ENCODE results near the gene MINDY3. TPM values are rescaled to one million over a fixed set of nuclear protein-coding genes. Genes with fewer than 3 reads are reported as not detected.

The MINDY3 gene
- polyA plus RNA-seq, 2 donors = 11.2 to 17.2 TPM

DNA sequence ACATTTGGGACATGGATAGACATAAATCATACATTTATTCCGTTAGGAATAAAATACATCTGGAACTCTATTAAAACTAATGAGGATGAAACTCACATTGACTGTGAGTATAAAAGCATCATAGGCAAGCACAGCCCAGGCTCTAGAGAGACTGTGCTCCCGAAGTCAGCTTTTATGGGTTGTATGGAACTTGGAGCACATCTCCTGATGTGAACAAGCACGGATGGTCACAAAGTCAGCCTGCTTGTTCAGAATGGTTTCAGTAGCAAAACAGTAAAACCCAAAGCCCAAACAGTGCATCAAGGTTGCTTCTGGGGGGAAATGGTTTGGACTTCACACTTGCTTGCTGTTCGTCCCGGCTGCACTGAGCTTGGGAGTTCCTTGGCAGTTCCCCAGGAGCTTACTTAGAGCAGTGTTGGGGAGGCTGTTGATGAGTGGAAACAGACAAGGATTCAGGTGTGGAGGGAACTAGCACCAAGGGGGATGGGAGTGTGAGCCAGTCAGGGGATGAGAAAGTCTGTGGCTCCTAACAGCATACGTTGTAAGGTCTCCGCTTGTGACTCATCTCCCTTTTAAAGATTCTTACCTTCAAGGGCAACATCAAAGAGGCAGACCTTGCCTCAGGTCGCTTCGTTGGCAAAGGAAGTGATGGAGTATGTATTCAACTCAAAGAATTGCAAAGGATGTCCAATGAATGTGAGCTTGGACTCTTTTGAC is 120.9 kb downstream of the MINDY3 start:
- Histone ChIP-seq H3K4me3 (ENCODE audit: low read depth in 1 of 2, low read length in 2 of 2) (no peak overlapping the region), H3K27me3 (ENCODE audit: control insufficient read depth in 1 of 2, insufficient read depth in 2 of 2, low read length in 2 of 2) (no peaks in the 10 kb centered on the region), H3K36me3 (ENCODE audit: control insufficient read depth in 2 of 2, insufficient read depth in 2 of 2, low read length in 1 of 2) (no peaks in the 10 kb centered on the region), H3K9me3 (ENCODE audit: control insufficient read depth in 2 of 2, insufficient read depth in 1 of 2, low read depth in 1 of 2, low read length in 1 of 2) (no peaks in the 10 kb centered on the region), H3K27ac (ENCODE audit: low read depth in 2 of 2, low read length in 1 of 2) (no peak overlapping the region), H3K4me1 (ENCODE audit: control insufficient read depth in 2 of 2, insufficient read depth in 2 of 2, low read length in 1 of 2) (no peaks in the 10 kb centered on the region)
- 56 to 64% methylated on average over 9 of the region's 9 CpGs for WGBS, 2 donors

DNA sequence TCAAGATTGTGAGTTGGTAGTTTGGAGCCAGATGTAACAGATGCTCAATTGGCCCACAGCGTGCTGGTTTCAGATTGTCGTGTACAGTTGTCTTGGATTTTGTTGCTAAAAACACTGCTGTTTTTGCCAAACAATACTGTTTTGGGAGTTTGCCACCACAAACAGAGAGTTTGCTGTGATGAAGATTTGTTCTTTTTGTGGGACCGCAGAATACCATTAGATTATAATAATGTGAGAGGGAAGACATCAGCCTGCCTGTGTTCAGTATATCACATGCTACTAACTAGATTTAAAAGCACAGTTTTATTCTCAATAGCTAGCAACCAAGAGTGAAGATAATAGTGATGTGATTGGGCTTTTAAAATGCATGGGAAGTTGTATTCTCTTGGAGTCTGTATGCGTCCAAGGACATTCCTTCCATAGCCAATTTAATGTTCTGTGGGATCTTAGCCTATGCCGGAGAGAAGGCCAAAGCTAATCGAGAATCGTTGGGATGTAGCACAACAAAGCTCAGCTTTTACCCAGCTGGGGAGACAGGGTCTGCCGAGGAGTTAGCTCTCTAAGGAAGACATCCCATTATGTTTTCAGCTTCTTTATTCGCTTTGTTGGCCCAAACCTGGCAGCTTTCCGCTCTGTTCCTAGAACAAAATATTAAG is 121.9 kb downstream of the MINDY3 start:
- H3K36me3 ChIP-seq (ENCODE audit: control insufficient read depth in 2 of 2, insufficient read depth in 2 of 2, low read length in 1 of 2) = no peaks in the 10 kb centered on the region
- peak overlapping the region in 1 of 2 donors; percentile 63 for H3K27ac ChIP-seq (ENCODE audit: low read depth in 2 of 2, low read length in 1 of 2)
- no peak overlapping the region for H3K4me3 ChIP-seq (ENCODE audit: low read depth in 1 of 2, low read length in 2 of 2)
- no peaks in the 10 kb centered on the region for H3K9me3 ChIP-seq (ENCODE audit: control insufficient read depth in 2 of 2, insufficient read depth in 1 of 2, low read depth in 1 of 2, low read length in 1 of 2)
- H3K4me1 ChIP-seq (ENCODE audit: control insufficient read depth in 2 of 2, insufficient read depth in 2 of 2, low read length in 1 of 2) = no peaks in the 10 kb centered on the region
- WGBS, 2 donors = 66 to 74% methylated on average over 10 of the region's 10 CpGs
- H3K27me3 ChIP-seq (ENCODE audit: control insufficient read depth in 1 of 2, insufficient read depth in 2 of 2, low read length in 2 of 2) = no peaks in the 10 kb centered on the region

DNA sequence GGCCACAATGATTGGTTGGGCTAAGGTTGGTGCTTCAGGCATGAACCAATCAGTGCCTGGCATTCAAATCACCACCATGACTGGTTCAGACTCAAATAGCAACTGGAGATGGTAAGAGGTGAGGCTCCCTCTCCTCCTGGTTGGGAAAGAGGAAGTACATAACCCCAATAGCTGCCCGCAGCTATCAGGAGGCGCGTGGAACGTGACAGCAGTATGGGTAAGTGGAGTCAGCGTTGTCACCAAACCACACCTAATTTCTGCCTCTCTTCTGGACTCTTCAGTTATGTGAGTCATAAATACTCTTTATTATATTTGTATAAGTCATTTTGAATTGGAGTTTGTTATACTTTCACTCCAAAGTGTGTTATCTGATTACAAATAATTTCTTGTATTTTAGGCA is 122.7 kb downstream of the MINDY3 start:
- H3K27ac ChIP-seq (ENCODE audit: low read depth in 2 of 2, low read length in 1 of 2) = peak overlapping the region; percentile 5 to 49

DNA sequence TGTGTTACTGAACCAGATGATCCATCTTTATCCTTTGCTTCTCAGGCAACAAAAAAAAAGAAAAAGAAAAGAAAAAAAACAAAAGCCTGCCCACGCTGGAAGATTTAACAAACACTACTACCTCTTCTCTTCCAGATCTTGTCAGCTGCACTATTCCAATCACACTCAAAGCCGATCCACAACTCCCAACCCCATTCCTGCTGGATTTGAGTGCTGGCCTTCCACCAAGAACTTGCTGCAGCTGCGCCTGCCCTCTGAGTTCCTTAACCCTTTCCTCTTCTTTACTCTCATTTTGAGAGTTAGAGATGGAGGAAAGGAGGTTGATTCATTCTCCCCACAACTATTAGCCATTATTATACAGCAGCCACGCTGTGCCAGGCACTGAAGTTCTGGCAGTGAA is 124.5 kb downstream of the MINDY3 start:
- Histone ChIP-seq H3K4me1 (ENCODE audit: control insufficient read depth in 2 of 2, insufficient read depth in 2 of 2, low read length in 1 of 2) (no peaks in the 10 kb centered on the region), H3K9me3 (ENCODE audit: control insufficient read depth in 2 of 2, insufficient read depth in 1 of 2, low read depth in 1 of 2, low read length in 1 of 2) (no peaks in the 10 kb centered on the region), H3K27me3 (ENCODE audit: control insufficient read depth in 1 of 2, insufficient read depth in 2 of 2, low read length in 2 of 2) (no peaks in the 10 kb centered on the region), H3K27ac (ENCODE audit: low read depth in 2 of 2, low read length in 1 of 2) (no peak overlapping the region), H3K4me3 (ENCODE audit: low read depth in 1 of 2, low read length in 2 of 2) (no peak overlapping the region), H3K36me3 (ENCODE audit: control insufficient read depth in 2 of 2, insufficient read depth in 2 of 2, low read length in 1 of 2) (no peaks in the 10 kb centered on the region)
- WGBS, 2 donors = 26% methylated on average over 4 of the region's 4 CpGs

More for the DNA sequence above, 122.7 kb downstream of the MINDY3 start:
- Histone ChIP-seq H3K4me1 (ENCODE audit: control insufficient read depth in 2 of 2, insufficient read depth in 2 of 2, low read length in 1 of 2) (no peaks in the 10 kb centered on the region), H3K36me3 (ENCODE audit: control insufficient read depth in 2 of 2, insufficient read depth in 2 of 2, low read length in 1 of 2) (no peaks in the 10 kb centered on the region), H3K27me3 (ENCODE audit: control insufficient read depth in 1 of 2, insufficient read depth in 2 of 2, low read length in 2 of 2) (no peaks in the 10 kb centered on the region), H3K9me3 (ENCODE audit: control insufficient read depth in 2 of 2, insufficient read depth in 1 of 2, low read depth in 1 of 2, low read length in 1 of 2) (no peaks in the 10 kb centered on the region), H3K4me3 (ENCODE audit: low read depth in 1 of 2, low read length in 2 of 2) (no peak overlapping the region)
- 72 to 77% methylated on average over 5 of the region's 5 CpGs for WGBS, 2 donors

GRCh38 chr10:15730341-15730740 is 130.0 kb downstream of the MINDY3 start:
- no peaks in the 10 kb centered on the region for H3K4me1 ChIP-seq (ENCODE audit: control insufficient read depth in 2 of 2, insufficient read depth in 2 of 2, low read length in 1 of 2)
- no peaks in the 10 kb centered on the region for H3K9me3 ChIP-seq (ENCODE audit: control insufficient read depth in 2 of 2, insufficient read depth in 1 of 2, low read depth in 1 of 2, low read length in 1 of 2)
- H3K27ac ChIP-seq (ENCODE audit: low read depth in 2 of 2, low read length in 1 of 2) = no peak overlapping the region
- H3K36me3 ChIP-seq (ENCODE audit: control insufficient read depth in 2 of 2, insufficient read depth in 2 of 2, low read length in 1 of 2) = no peaks in the 10 kb centered on the region
- 93% methylated on average over 2 of the region's 2 CpGs for WGBS, 2 donors
- no peak overlapping the region for H3K4me3 ChIP-seq (ENCODE audit: low read depth in 1 of 2, low read length in 2 of 2)
- H3K27me3 ChIP-seq (ENCODE audit: control insufficient read depth in 1 of 2, insufficient read depth in 2 of 2, low read length in 2 of 2) = no peaks in the 10 kb centered on the region

DNA sequence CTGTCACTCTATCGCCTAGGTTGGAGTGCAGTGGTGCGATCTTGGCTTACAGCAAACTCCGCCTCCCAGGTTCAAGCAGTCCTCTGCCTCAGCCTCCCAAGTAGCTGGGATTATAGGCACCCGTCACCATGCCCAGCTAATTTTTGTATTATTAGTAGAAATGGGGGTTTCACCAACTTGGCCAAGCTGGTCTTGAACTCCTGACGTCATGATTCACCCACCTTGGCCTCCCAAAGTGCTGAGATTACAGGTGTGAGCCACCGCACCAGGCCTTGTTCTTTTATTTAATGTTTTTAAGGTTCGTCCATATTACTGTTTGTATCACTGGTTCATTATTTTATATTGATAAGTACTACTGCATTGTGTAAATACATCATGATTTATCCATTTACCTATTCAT is 130.4 kb downstream of the MINDY3 start:
- no peaks in the 10 kb centered on the region for H3K36me3 ChIP-seq (ENCODE audit: control insufficient read depth in 2 of 2, insufficient read depth in 2 of 2, low read length in 1 of 2)
- H3K9me3 ChIP-seq (ENCODE audit: control insufficient read depth in 2 of 2, insufficient read depth in 1 of 2, low read depth in 1 of 2, low read length in 1 of 2) = no peaks in the 10 kb centered on the region
- 88 to 89% methylated on average over 7 of the region's 7 CpGs for WGBS, 2 donors

More for the DNA sequence above, 130.4 kb downstream of the MINDY3 start:
- no peaks in the 10 kb centered on the region for H3K27me3 ChIP-seq (ENCODE audit: control insufficient read depth in 1 of 2, insufficient read depth in 2 of 2, low read length in 2 of 2)
- no peaks in the 10 kb centered on the region for H3K4me1 ChIP-seq (ENCODE audit: control insufficient read depth in 2 of 2, insufficient read depth in 2 of 2, low read length in 1 of 2)
- H3K4me3 ChIP-seq (ENCODE audit: low read depth in 1 of 2, low read length in 2 of 2) = no peak overlapping the region
- H3K27ac ChIP-seq (ENCODE audit: low read depth in 2 of 2, low read length in 1 of 2) = no peak overlapping the region

Other genes with a start within 250 kb of the MINDY3 start
- gene ITGA8, start 140.6 kb downstream of the MINDY3 start, polyA plus RNA-seq = 1 to 10 TPM; 2.5 to 3.6 TPM

All from esophagus (tissue), 2 donors.